ENCODE results near the gene CNNM2.

Gene CNNM2

DNA sequence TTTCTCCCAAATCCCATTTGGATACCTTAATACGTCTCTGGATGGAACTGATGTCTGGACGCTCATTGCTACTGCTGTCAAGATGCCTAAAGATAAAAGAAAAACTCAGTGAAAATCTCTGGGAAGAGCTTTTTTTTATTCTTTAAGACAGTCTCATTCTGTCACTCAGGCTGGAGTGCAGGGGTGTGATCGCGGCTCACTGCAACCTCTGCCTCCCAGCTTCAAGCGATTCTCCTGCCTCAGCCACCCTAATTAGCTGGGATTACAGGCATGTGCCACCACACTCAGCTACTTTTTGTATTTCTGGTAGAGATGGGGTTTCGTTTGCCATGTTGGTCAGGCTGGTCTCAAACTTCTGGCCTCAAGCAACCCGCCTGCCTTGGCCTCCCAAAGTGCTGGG lies 172.8 kb downstream of the CNNM2 start:
- Histone ChIP-seq H3K9me3 (ENCODE audit: insufficient read depth, low read depth, low read length) (no peaks in the 10 kb centered on the region), H3K9ac (ENCODE audit: low read depth, low read length, poor library complexity, severe bottlenecking) (no peak overlapping the region), H3K79me2 (ENCODE audit: insufficient read depth, low read length) (no peaks in the 10 kb centered on the region), H3K36me3 (ENCODE audit: insufficient read depth, low read length) (peaks cover 95% of the 10 kb centered on the region), H3K9me2 (replicated peaks; ENCODE audit: low read depth, low read length) (no peaks in the 10 kb centered on the region), H3K27me3 (ENCODE audit: insufficient read depth, low read length, poor library complexity, severe bottlenecking) (no peaks in the 10 kb centered on the region), H2AFZ (ENCODE audit: low read length) (no peak overlapping the region), H3K4me2 (ENCODE audit: low read depth, low read length, poor library complexity, severe bottlenecking) (no peak overlapping the region), H3K4me3 (ENCODE audit: low read length, poor library complexity, severe bottlenecking) (no peak overlapping the region), H3F3A (ENCODE audit: low read depth) (no peaks in the 10 kb centered on the region; the same call in 1 of the 2 replicates), H4K20me1 (ENCODE audit: insufficient read depth, low read length, poor library complexity, severe bottlenecking) (no peaks in the 10 kb centered on the region), H3K4me1 (ENCODE audit: insufficient read depth, low read length, poor library complexity, severe bottlenecking) (no peaks in the 10 kb centered on the region)
- TF ChIP-seq EZH2phosphoT487 (IDR thresholded peaks at IDR 0.05; ENCODE audit: borderline replicate concordance) (no peak), CTCF (conservative IDR thresholded peaks at IDR 0.05; ENCODE audit: low read length) (no peak)

DNA sequence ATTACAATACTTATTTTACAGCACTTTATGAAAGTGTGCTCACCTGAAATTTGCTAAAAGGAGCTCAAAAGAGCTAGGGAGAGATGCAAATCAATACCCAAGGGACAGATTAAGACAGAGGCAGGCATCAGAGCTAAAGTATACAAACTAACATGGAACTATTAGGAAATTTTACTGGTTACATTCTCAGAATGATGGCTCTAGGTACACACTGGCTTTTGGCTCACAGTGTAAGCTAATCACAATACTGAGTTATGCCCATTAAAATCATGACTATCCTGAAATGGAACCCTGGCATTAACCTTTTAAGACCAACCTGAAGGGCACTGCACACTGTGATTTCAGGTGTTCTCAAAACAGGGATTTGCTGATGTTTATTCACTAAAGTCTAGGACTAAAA lies 176.9 kb downstream of the CNNM2 start:
- H3K79me2 ChIP-seq (ENCODE audit: insufficient read depth, low read length) = no peaks in the 10 kb centered on the region
- peaks cover 93% of the 10 kb centered on the region for H3K36me3 ChIP-seq (ENCODE audit: insufficient read depth, low read length)
- H3K4me2 ChIP-seq (ENCODE audit: low read depth, low read length, poor library complexity, severe bottlenecking) = no peak overlapping the region
- no peaks in the 10 kb centered on the region for H3K27me3 ChIP-seq (ENCODE audit: insufficient read depth, low read length, poor library complexity, severe bottlenecking)
- H3K9ac ChIP-seq (ENCODE audit: low read depth, low read length, poor library complexity, severe bottlenecking) = no peak overlapping the region
- H3K9me2 ChIP-seq (replicated peaks; ENCODE audit: low read depth, low read length) = no peaks in the 10 kb centered on the region
- no peaks in the 10 kb centered on the region for H4K20me1 ChIP-seq (ENCODE audit: insufficient read depth, low read length, poor library complexity, severe bottlenecking)
- no peak for TF ChIP-seq CTCF (conservative IDR thresholded peaks at IDR 0.05; ENCODE audit: low read length)
- TF ChIP-seq EZH2phosphoT487 (IDR thresholded peaks at IDR 0.05; ENCODE audit: borderline replicate concordance) = no peak
- H3F3A ChIP-seq (ENCODE audit: low read depth) = no peaks in the 10 kb centered on the region
- no peaks in the 10 kb centered on the region for H3K4me1 ChIP-seq (ENCODE audit: insufficient read depth, low read length, poor library complexity, severe bottlenecking)
- no peaks in the 10 kb centered on the region for H3K9me3 ChIP-seq (ENCODE audit: insufficient read depth, low read depth, low read length)
- H3K4me3 ChIP-seq (ENCODE audit: low read length, poor library complexity, severe bottlenecking) = no peak overlapping the region
- no peak overlapping the region for H2AFZ ChIP-seq (ENCODE audit: low read length)

- no peak overlapping the region for H3K4me3 ChIP-seq (ENCODE audit: low read length, poor library complexity, severe bottlenecking)
- no peak overlapping the region for H2AFZ ChIP-seq (ENCODE audit: low read length)
- TF ChIP-seq EZH2phosphoT487 (IDR thresholded peaks at IDR 0.05; ENCODE audit: borderline replicate concordance) = no peak
- TF ChIP-seq CTCF (conservative IDR thresholded peaks at IDR 0.05; ENCODE audit: low read length) = no peak
- H3F3A ChIP-seq (ENCODE audit: low read depth) = no peaks in the 10 kb centered on the region
- H3K4me1 ChIP-seq (ENCODE audit: insufficient read depth, low read length, poor library complexity, severe bottlenecking) = no peaks in the 10 kb centered on the region
- no peak overlapping the region for H3K9ac ChIP-seq (ENCODE audit: low read depth, low read length, poor library complexity, severe bottlenecking)
- peaks cover 93% of the 10 kb centered on the region for H3K36me3 ChIP-seq (ENCODE audit: insufficient read depth, low read length)
- H3K79me2 ChIP-seq (ENCODE audit: insufficient read depth, low read length) = no peaks in the 10 kb centered on the region
- H4K20me1 ChIP-seq (ENCODE audit: insufficient read depth, low read length, poor library complexity, severe bottlenecking) = no peaks in the 10 kb centered on the region
- no peaks in the 10 kb centered on the region for H3K9me2 ChIP-seq (replicated peaks; ENCODE audit: low read depth, low read length)
- H3K27me3 ChIP-seq (ENCODE audit: insufficient read depth, low read length, poor library complexity, severe bottlenecking) = no peaks in the 10 kb centered on the region
- H3K9me3 ChIP-seq (ENCODE audit: insufficient read depth, low read depth, low read length) = no peaks in the 10 kb centered on the region
- H3K4me2 ChIP-seq (ENCODE audit: low read depth, low read length, poor library complexity, severe bottlenecking) = no peak overlapping the region
These were observed 178.0 kb downstream of the CNNM2 start for GRCh38 chr10:103096130-103096529.
